Endodermal cell (in vitro differentiated cells): ENCODE data around the gene PSEN1. TPM values are rescaled to one million over a fixed set of nuclear protein-coding genes. Genes with fewer than 3 reads are reported as not detected.

Experiments
- DNase-seq: peaks from one replicate; pipeline ENCODE4 v3.0.0-alpha.2; 2017
- H3K27ac ChIP-seq: 2 replicates; pipeline ENCODE4 v1.5.1; 2013; ENCODE audit warnings: mild to moderate bottlenecking, low read depth, low read length, moderate library complexity
- H3K27me3 ChIP-seq: 2 replicates; pipeline ENCODE4 v1.6.1; 2013; ENCODE audit warnings: mild to moderate bottlenecking, low read length, moderate library complexity; ENCODE audit not compliant: insufficient read depth, control insufficient read depth, poor library complexity, severe bottlenecking
- H3K36me3 ChIP-seq: 2 replicates; pipeline ENCODE4 v1.7.0; 2013; ENCODE audit warnings: mild to moderate bottlenecking, low read length, moderate library complexity; ENCODE audit not compliant: control insufficient read depth, insufficient read depth
- H3K4me1 ChIP-seq: one replicate; pipeline ENCODE4 v1.7.0; 2013; ENCODE audit warnings: low read length; ENCODE audit not compliant: control insufficient read depth, insufficient read depth
- H3K4me3 ChIP-seq: 2 replicates; pipeline ENCODE4 v1.5.1; 2013; ENCODE audit warnings: mild to moderate bottlenecking, low read length, moderate library complexity
- H3K9ac ChIP-seq: 2 replicates; pipeline ENCODE4 v1.6.1; 2013; ENCODE audit warnings: mild to moderate bottlenecking, low read length, moderate library complexity; ENCODE audit not compliant: poor library complexity, severe bottlenecking; ENCODE audit errors: extremely low read depth
- H3K9me3 ChIP-seq: 2 replicates; pipeline ENCODE4 v1.6.1; 2013; ENCODE audit warnings: mild to moderate bottlenecking, low read length, moderate library complexity; ENCODE audit not compliant: control insufficient read depth
- H3K27ac Mint-ChIP-seq: 2 replicates; pipeline ENCODE4 v1.8.0; 2020; ENCODE audit warnings: mixed read lengths
- H3K27me3 Mint-ChIP-seq: 2 replicates; pipeline ENCODE4 v1.8.0; 2021; ENCODE audit warnings: mild to moderate bottlenecking, mixed read lengths; ENCODE audit not compliant: insufficient read depth
- H3K36me3 Mint-ChIP-seq: 2 replicates; pipeline ENCODE4 v1.8.0; 2020; ENCODE audit warnings: low read depth, mixed read lengths
- H3K4me1 Mint-ChIP-seq: 2 replicates; pipeline ENCODE4 v1.8.0; 2020; ENCODE audit warnings: mixed read lengths
- H3K4me3 Mint-ChIP-seq: 2 replicates; pipeline ENCODE4 v1.8.0; 2020; ENCODE audit warnings: mild to moderate bottlenecking, moderate library complexity, mixed read lengths
- H3K9me3 Mint-ChIP-seq: 2 replicates; pipeline ENCODE4 v1.8.0; 2020; ENCODE audit warnings: mild to moderate bottlenecking, mixed read lengths
- whole genome bisulfite sequencing, 2 experiments: methylation state at CpG; one replicate each; pipeline versions ENCODE4 v1.1.5 to v1.1.7; 2013; ENCODE audit warnings: missing lambda C conversion rate in 2 of 2, mixed read lengths in 1 of 2; ENCODE audit not compliant: insufficient coverage in 1 of 2, insufficient read length in 1 of 2; 5-methylcytosine and 5-hydroxymethylcytosine counted together
- total RNA-seq, 2 donors: library from RNA; stranded (reverse); fragmentation: NEBNext Ultra II Directional in 1 of 2; extraction: Animal tissue kit (Norgen Biotek cat#: 25700) in 1 of 2; gene quantifications; 2 replicates in 1 of 2; 3 replicates in 1 of 2; pipeline ENCODE4 v1.2.1, GENCODE V29; 2021
- TF ChIP-seq, protein P1 (sequence below): fragments of 200-600 bp; sonication (generic); conservative IDR thresholded peaks from 2 replicates; pipeline ENCODE4 v1.5.0; 2021; ENCODE audit warnings: antibody characterized with exemption, mild to moderate bottlenecking

Gene PSEN1
- total RNA-seq, 2 donors from 2014 or later = 45.7 to 49.9 TPM

DNA sequence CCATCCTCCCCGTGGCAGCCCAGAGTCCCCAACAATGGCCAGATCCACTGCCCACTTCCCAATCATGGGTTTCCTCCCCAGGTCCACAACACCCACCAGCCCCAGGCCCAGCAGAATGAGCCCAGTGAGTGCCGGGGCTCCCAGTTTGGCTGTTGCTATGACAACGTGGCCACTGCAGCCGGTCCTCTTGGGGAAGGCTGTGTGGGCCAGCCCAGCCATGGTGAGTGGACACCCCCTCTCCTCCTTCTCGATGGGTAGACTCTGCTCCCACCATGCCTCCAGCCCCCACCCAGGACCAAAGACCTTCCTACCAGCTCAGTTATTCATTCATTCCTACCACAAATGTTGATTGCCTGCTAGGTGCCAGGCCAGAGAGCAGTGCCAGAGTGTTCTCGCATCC is 124.8 kb downstream of the PSEN1 start:
- no peak overlapping the region for H3K4me3 Mint-ChIP-seq
- no peaks in the 10 kb centered on the region for H3K36me3 Mint-ChIP-seq
- H3K27me3 Mint-ChIP-seq = no peaks in the 10 kb centered on the region
- H3K27ac Mint-ChIP-seq = no peak overlapping the region
- TF ChIP-seq, protein P1, sequence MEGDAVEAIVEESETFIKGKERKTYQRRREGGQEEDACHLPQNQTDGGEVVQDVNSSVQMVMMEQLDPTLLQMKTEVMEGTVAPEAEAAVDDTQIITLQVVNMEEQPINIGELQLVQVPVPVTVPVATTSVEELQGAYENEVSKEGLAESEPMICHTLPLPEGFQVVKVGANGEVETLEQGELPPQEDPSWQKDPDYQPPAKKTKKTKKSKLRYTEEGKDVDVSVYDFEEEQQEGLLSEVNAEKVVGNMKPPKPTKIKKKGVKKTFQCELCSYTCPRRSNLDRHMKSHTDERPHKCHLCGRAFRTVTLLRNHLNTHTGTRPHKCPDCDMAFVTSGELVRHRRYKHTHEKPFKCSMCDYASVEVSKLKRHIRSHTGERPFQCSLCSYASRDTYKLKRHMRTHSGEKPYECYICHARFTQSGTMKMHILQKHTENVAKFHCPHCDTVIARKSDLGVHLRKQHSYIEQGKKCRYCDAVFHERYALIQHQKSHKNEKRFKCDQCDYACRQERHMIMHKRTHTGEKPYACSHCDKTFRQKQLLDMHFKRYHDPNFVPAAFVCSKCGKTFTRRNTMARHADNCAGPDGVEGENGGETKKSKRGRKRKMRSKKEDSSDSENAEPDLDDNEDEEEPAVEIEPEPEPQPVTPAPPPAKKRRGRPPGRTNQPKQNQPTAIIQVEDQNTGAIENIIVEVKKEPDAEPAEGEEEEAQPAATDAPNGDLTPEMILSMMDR = no peak
- no peaks in the 10 kb centered on the region for H3K4me1 Mint-ChIP-seq
- H3K27me3 ChIP-seq = no peaks in the 10 kb centered on the region
- WGBS, 2 experiments = 85 to 89% methylated on average over 6 of the region's 6 CpGs
- no peaks in the 10 kb centered on the region for H3K9me3 ChIP-seq
- H3K9me3 Mint-ChIP-seq = no peaks in the 10 kb centered on the region
- DNase-seq = no peak
- no peak overlapping the region for H3K4me3 ChIP-seq
- no peak overlapping the region for H3K27ac ChIP-seq
- no peaks in the 10 kb centered on the region for H3K36me3 ChIP-seq
- no peaks in the 10 kb centered on the region for H3K4me1 ChIP-seq
- no peak overlapping the region for H3K9ac ChIP-seq

DNA sequence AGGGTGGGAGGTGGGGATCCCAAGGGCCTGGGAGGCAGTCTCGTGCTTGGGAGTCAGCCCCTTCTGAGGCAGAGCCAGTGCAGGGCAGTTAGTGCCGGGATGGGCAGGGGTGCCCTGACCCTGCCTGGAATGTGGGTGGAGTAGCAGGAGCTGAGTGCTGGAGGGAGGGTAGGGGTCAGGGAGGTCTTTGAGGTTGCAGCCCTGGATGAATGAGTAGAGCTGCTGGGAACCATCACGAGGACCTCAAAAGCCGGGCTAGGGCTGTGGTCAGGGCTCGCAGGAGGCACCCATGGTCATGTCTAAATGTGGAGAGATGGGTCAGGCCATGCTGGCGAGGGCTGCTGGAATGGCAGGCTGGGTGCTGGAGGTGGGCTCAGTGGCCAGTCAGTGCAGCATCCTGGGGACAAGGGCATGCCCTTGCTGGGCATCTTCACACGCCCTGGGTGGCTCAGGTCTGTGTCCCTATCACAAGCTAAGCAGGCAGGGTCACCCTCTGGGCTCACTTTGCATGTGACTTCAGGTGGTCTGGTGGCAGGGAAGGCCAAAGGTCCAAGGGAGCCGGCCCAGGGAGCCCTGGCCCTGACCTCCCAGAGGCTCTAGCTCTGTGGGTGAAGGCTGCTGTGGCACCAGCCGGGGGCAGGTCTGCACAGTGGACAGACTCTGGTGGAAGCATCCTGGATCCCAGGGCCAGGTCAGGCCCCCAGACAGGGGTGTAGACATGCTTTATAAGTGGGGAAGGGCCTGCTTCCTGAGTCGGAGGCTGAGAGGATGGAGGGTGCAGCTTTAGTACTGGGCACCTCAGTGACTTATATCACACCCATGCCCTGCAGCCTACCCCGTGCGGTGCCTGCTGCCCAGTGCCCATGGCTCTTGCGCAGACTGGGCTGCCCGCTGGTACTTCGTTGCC is 125.5 kb downstream of the PSEN1 start:
- Histone ChIP-seq H3K27me3 (no peaks in the 10 kb centered on the region), H3K4me1 (no peaks in the 10 kb centered on the region), H3K9me3 (no peaks in the 10 kb centered on the region), H3K9ac (no peak overlapping the region), H3K4me3 (no peak overlapping the region), H3K27ac (no peak overlapping the region), H3K36me3 (no peaks in the 10 kb centered on the region)
- WGBS, 2 experiments = 94 to 99% methylated on average over 11 to 15 of the region's 15 CpGs
- H3K36me3 Mint-ChIP-seq = no peaks in the 10 kb centered on the region
- no peaks in the 10 kb centered on the region for H3K27me3 Mint-ChIP-seq
- no peak overlapping the region for H3K4me3 Mint-ChIP-seq
- no peak for DNase-seq
- no peak overlapping the region for H3K27ac Mint-ChIP-seq
- TF ChIP-seq, protein P1 = no peak
- H3K4me1 Mint-ChIP-seq = no peaks in the 10 kb centered on the region
- no peaks in the 10 kb centered on the region for H3K9me3 Mint-ChIP-seq

DNA sequence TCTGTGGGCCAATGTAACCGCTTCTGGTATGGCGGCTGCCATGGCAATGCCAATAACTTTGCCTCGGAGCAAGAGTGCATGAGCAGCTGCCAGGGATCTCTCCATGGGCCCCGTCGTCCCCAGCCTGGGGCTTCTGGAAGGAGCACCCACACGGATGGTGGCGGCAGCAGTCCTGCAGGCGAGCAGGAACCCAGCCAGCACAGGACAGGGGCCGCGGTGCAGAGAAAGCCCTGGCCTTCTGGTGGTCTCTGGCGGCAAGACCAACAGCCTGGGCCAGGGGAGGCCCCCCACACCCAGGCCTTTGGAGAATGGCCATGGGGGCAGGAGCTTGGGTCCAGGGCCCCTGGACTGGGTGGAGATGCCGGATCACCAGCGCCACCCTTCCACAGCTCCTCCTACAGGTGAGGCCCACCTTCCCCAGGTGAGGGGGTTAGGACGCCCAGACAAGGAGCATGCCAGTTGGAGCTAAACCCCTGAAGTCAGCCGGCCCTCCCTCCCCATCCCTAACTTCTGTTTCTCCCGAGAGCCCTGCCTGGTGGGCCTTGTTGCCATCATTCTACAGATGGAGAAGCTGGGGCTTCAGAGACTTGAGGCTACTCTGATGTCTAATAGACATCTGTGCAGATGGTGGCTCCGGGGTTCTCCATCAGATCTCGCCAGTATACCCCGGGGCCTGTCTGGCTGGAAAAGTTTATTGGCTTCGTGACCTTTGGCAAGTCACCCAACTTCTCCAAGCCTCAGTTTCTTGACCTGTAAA is 126.3 kb downstream of the PSEN1 start:
- no peak overlapping the region for H3K4me3 Mint-ChIP-seq
- no peaks in the 10 kb centered on the region for H3K9me3 Mint-ChIP-seq

More for the DNA sequence above, 126.3 kb downstream of the PSEN1 start:
- Histone ChIP-seq H3K27ac (no peak overlapping the region), H3K4me3 (no peak overlapping the region), H3K4me1 (no peaks in the 10 kb centered on the region), H3K9me3 (no peaks in the 10 kb centered on the region), H3K36me3 (no peaks in the 10 kb centered on the region), H3K27me3 (no peaks in the 10 kb centered on the region), H3K9ac (no peak overlapping the region)
- no peak for DNase-seq
- 93 to 95% methylated on average over 6 to 20 of the region's 20 CpGs for WGBS, 2 experiments
- TF ChIP-seq, protein P1 = no peak
- H3K27ac Mint-ChIP-seq = no peak overlapping the region
- peaks cover 6% of the 10 kb centered on the region for H3K27me3 Mint-ChIP-seq
- H3K4me1 Mint-ChIP-seq = no peaks in the 10 kb centered on the region
- no peaks in the 10 kb centered on the region for H3K36me3 Mint-ChIP-seq
